Measurements from ENCODE around the gene FANCI.

Gene FANCI

DNA sequence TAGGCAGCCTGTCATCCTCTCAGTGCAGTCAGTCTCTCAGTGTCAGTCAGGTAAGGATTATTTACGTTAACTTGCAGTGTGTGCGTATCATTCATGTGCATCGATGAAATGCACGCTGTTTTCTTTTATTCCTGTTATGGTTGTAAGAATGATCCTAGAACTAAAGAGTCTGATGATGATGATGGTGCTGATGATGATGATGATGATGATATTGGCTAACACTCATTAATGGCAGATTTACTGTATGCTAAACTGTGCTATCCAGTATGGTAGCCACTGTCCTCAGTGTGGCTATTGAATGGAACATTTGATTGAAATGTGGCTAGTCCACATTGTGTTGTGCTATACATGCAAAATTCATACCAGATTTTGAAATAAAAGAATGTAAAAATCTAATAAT lies 39.4 kb downstream of the FANCI start:
- TF ChIP-seq ZFX (IDR thresholded peaks at IDR 0.05) = no peak
- TF ChIP-seq, protein P1, sequence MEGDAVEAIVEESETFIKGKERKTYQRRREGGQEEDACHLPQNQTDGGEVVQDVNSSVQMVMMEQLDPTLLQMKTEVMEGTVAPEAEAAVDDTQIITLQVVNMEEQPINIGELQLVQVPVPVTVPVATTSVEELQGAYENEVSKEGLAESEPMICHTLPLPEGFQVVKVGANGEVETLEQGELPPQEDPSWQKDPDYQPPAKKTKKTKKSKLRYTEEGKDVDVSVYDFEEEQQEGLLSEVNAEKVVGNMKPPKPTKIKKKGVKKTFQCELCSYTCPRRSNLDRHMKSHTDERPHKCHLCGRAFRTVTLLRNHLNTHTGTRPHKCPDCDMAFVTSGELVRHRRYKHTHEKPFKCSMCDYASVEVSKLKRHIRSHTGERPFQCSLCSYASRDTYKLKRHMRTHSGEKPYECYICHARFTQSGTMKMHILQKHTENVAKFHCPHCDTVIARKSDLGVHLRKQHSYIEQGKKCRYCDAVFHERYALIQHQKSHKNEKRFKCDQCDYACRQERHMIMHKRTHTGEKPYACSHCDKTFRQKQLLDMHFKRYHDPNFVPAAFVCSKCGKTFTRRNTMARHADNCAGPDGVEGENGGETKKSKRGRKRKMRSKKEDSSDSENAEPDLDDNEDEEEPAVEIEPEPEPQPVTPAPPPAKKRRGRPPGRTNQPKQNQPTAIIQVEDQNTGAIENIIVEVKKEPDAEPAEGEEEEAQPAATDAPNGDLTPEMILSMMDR (conservative IDR thresholded peaks at IDR 0.05) = no peak
- H3K27ac ChIP-seq = no peak overlapping the region

DNA sequence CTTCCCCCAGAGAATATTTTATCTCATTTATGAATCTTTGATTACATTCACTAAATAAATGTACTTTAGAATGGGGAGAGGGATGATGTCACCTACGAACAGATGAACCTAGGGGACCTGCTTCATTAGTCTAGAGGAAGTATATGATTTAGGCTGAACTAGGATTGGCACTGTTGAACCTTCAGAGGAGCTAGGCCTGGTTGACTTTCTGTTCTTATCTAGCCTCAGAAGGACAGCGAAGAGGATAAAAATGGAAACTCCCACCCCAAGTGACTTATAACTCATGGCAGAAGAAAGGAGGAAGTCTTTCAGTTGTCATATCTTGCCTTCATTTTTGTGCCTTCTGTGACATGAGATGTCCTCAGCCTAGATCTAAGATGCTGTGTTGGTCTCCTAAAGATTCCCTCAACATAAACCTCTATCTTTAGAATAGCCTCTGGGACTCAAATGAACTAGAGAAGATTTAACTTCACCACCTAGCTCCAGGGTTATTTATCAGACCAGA lies 48.2 kb downstream of the FANCI start:
- TF ChIP-seq, protein P1 (conservative IDR thresholded peaks at IDR 0.05) = no peak
- TF ChIP-seq ZFX (IDR thresholded peaks at IDR 0.05) = no peak
- no peak overlapping the region for H3K27ac ChIP-seq

GRCh38 chr15:89293012-89293411 lies 49.2 kb downstream of the FANCI start:
- no peak overlapping the region for H3K27ac ChIP-seq
- TF ChIP-seq, protein P1 (conservative IDR thresholded peaks at IDR 0.05) = peak; percentile 20
- TF ChIP-seq ZFX (IDR thresholded peaks at IDR 0.05) = no peak

DNA sequence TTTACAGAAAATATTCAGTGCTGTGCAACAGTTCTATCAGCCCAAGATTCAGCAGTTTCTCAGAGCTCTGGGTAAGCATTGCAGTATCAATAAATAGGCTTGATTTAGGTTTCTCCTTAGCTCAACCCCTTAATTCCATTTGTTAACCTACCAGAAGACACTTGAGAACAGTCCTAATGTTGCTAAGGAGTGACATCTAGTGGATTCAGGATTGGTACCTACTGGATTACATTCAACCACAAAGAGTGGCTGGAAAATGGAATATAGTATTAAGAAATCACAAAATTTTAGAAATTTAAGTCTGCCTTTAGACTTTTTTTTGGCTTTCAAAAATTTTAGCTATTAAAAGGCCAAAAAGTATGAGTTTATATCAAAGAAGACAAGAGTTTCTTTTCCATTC lies 56.1 kb downstream of the FANCI start:
- H3K27ac ChIP-seq = no peak overlapping the region
- no peak for TF ChIP-seq ZFX (IDR thresholded peaks at IDR 0.05)
- TF ChIP-seq, protein P1 (conservative IDR thresholded peaks at IDR 0.05) = peak; percentile 29

DNA sequence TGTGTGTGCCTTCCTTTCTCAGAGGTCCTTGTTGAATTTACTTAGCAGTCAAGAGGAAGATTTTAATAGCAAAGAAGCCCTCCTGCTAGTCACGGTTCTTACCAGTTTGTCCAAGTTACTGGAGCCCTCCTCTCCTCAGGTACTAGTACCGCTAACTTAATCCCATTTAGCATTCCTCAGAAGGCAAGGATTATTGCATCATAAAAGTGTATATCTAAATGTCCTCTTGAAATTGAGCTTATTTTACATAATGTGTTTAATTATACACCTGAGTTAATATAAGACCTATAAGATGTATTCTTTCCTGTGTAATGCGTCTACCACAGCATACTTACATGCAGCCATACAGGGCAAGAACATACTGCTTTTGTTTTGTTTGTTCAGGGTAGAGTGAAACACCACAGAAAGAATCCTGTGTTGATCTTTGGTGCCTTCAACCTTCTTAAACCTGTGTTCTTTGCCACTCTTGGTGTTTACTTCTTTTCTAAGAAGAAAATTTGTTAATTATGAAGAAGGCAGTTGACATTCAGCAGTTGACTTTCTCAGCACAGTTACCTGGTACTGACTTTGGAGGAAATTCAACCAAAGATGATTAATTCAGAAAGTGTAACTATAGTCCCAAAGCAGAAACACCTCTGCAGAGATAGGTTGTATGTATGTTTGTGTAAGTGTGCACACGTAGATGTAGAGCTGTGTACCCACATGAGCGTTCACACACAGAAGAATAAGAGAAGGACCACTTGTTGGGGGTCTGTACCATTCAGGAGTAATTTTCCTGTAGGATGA lies 57.7 kb downstream of the FANCI start:
- TF ChIP-seq ZFX (IDR thresholded peaks at IDR 0.05) = no peak
- TF ChIP-seq, protein P1 (conservative IDR thresholded peaks at IDR 0.05) = no peak
- H3K27ac ChIP-seq = no peak overlapping the region

- no peak for TF ChIP-seq ZFX (IDR thresholded peaks at IDR 0.05)
- TF ChIP-seq, protein P1 (conservative IDR thresholded peaks at IDR 0.05) = no peak
- H3K27ac ChIP-seq = no peak overlapping the region
These were observed 60.2 kb downstream of the FANCI start for GRCh38 chr15:89303986-89304385.

GRCh38 chr15:89305395-89305794 lies 61.6 kb downstream of the FANCI start:
- TF ChIP-seq, protein P1 (conservative IDR thresholded peaks at IDR 0.05) = no peak
- TF ChIP-seq ZFX (IDR thresholded peaks at IDR 0.05) = no peak
- H3K27ac ChIP-seq = no peak overlapping the region
